DOHH2 (cell line): ENCODE results near the gene FKBP10.

Experiments
- EZH2phosphoT487 ChIP-seq: fragments of 200-600 bp; sonication (generic); IDR thresholded peaks from 2 replicates; pipeline ENCODE4 v1.6.1; 2017; ENCODE audit warnings: borderline replicate concordance, mild to moderate bottlenecking, antibody characterized with exemption, low read length, moderate library complexity, mixed read lengths
- TF ChIP-seq, protein P1 (sequence below): fragments of 200-600 bp; sonication (generic); IDR thresholded peaks from one replicate; pipeline ENCODE4 v1.5.1; 2014; ENCODE audit warnings: antibody characterized with exemption, mild to moderate bottlenecking, low read depth, low read length; ENCODE audit not compliant: poor library complexity, severe bottlenecking

DNA sequence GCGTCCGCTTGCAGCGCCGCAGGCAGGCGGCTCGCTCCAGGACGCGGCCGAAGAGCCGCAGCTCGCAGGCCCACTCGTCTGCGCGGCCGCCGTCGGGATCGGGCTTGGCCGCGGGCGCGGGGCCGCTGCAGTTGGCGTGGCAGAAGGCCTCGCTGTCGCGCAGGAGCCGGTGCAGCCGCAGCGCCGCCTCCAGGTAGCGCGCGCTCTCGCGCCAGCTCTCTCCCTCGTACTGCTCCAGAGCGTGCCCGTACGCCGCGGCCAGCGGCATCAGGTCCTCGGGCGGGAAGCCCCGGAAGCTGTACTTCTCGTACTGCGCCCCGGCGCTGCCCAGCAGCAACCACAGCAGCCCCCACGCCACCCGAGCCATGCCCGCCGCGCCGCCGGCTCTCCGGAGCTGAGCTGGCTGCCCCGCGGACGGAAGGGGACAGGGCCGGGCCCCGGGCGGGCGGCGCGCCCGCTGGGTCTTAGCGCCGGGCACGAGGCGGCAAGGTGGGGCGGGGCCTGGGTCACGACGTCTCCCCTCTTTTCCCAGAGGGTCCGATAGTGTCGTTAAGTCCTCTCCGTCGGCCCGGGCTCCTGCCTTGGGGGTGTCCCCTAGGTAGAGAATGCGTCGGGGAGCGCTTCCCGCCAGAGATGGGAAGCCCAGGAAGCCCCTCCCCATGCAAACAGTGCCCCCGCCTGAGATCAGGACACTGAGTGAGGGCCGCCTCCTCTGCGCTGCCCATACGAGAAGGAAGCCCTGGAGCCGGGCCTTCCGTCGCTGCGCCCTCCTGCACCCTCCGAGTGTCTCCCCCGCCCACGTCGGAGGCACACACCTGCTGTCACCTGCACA, 1.0 kb upstream of the FKBP10 start, which contains the start of gene P3H4:
- TF ChIP-seq, protein P1, sequence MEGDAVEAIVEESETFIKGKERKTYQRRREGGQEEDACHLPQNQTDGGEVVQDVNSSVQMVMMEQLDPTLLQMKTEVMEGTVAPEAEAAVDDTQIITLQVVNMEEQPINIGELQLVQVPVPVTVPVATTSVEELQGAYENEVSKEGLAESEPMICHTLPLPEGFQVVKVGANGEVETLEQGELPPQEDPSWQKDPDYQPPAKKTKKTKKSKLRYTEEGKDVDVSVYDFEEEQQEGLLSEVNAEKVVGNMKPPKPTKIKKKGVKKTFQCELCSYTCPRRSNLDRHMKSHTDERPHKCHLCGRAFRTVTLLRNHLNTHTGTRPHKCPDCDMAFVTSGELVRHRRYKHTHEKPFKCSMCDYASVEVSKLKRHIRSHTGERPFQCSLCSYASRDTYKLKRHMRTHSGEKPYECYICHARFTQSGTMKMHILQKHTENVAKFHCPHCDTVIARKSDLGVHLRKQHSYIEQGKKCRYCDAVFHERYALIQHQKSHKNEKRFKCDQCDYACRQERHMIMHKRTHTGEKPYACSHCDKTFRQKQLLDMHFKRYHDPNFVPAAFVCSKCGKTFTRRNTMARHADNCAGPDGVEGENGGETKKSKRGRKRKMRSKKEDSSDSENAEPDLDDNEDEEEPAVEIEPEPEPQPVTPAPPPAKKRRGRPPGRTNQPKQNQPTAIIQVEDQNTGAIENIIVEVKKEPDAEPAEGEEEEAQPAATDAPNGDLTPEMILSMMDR = peak; percentile 68
- TF ChIP-seq EZH2phosphoT487 = no peak
